SK-N-MC (cell line): Measurements from ENCODE around the gene UBA6.

Source experiments
- DNase-seq: peaks from one replicate; pipeline ENCODE4 v3.0.0-alpha.2; 2011; ENCODE audit warnings: low read depth, low spot score
- H3K27ac ChIP-seq: fragments of 200-600 bp; sonication (generic); 2 replicates; pipeline ENCODE4 v1.5.1; 2016; ENCODE audit warnings: mixed run types
- H3K36me3 ChIP-seq: fragments of 200-600 bp; sonication (generic); 2 replicates; pipeline ENCODE4 v1.6.1; 2017; ENCODE audit warnings: antibody characterized with exemption, low read length, mixed read lengths; ENCODE audit not compliant: insufficient read depth
- H3K4me3 ChIP-seq: fragments of 200-600 bp; sonication (generic); 2 replicates; pipeline ENCODE4 v1.5.1; 2016
- H3K9ac ChIP-seq: fragments of 200-600 bp; sonication (generic); 2 replicates; pipeline ENCODE4 v1.8.0; 2017; ENCODE audit warnings: mixed run types, mixed read lengths; ENCODE audit not compliant: insufficient read length
- H3K9me3 ChIP-seq: fragments of 200-600 bp; sonication (generic); 2 replicates; pipeline ENCODE4 v1.6.1; 2017; ENCODE audit warnings: low read depth, mild to moderate bottlenecking, antibody characterized with exemption, low read length, moderate library complexity, mixed read lengths
- EZH2 ChIP-seq: fragments of 200-600 bp; sonication (generic); IDR thresholded peaks from one replicate; pipeline ENCODE4 v1.6.1; 2017; ENCODE audit warnings: antibody characterized with exemption
- FOXP2 ChIP-seq: optimal IDR thresholded peaks from 2 replicates; pipeline ENCODE3; 2011; ENCODE audit warnings: mild to moderate bottlenecking, moderate library complexity; ENCODE audit not compliant: insufficient read depth; ENCODE audit errors: extremely low read length, control extremely low read depth
- POLR2AphosphoS5 ChIP-seq: IDR thresholded peaks from 2 replicates; pipeline ENCODE4 v1.6.1; 2012; ENCODE audit warnings: mild to moderate bottlenecking, low read depth, low read length, borderline replicate concordance

UBA6 gene

GRCh38 chr4:67616478-67616877 lies 84.5 kb downstream of the UBA6 start:
- H3K9ac ChIP-seq = no peak overlapping the region
- no peak for TF ChIP-seq EZH2
- H3K4me3 ChIP-seq = no peak overlapping the region
- no peaks in the 10 kb centered on the region for H3K9me3 ChIP-seq
- H3K27ac ChIP-seq = no peak overlapping the region
- no peak for DNase-seq
- peaks cover 45% of the 10 kb centered on the region for H3K36me3 ChIP-seq

- no peak for TF ChIP-seq EZH2
- TF ChIP-seq FOXP2 = no peak
- TF ChIP-seq POLR2AphosphoS5 = no peak
- Histone ChIP-seq H3K4me3 (no peak overlapping the region), H3K9ac (no peak overlapping the region), H3K36me3 (peaks cover 36% of the 10 kb centered on the region), H3K9me3 (peaks cover 5% of the 10 kb centered on the region; the same call in 1 of the 2 replicates), H3K27ac (no peak overlapping the region)
- DNase-seq = no peak
These were observed 85.8 kb downstream of the UBA6 start for GRCh38 chr4:67615119-67615518.

- no peak overlapping the region for H3K27ac ChIP-seq
- H3K4me3 ChIP-seq = no peak overlapping the region
These were observed 86.8 kb downstream of the UBA6 start for GRCh38 chr4:67614186-67614585.

GRCh38 chr4:67608027-67608426 lies 92.9 kb downstream of the UBA6 start:
- Histone ChIP-seq H3K9ac (no peak overlapping the region), H3K4me3 (no peak overlapping the region), H3K9me3 (peaks cover 5% of the 10 kb centered on the region; the same call in 1 of the 2 replicates), H3K27ac (no peak overlapping the region), H3K36me3 (peaks cover 4% of the 10 kb centered on the region; the same call in 1 of the 2 replicates)
- TF ChIP-seq POLR2AphosphoS5 = no peak
- TF ChIP-seq FOXP2 = no peak
- no peak for TF ChIP-seq EZH2
- DNase-seq = no peak

More at GRCh38 chr4:67614186-67614585, 86.8 kb downstream of the UBA6 start:
- no peak for DNase-seq
- Histone ChIP-seq H3K9me3 (peaks cover 5% of the 10 kb centered on the region; the same call in 1 of the 2 replicates), H3K36me3 (peaks cover 28% of the 10 kb centered on the region), H3K9ac (no peak overlapping the region)
- TF ChIP-seq POLR2AphosphoS5 (no peak), FOXP2 (no peak), EZH2 (no peak)

GRCh38 chr4:67604749-67605148 lies 96.2 kb downstream of the UBA6 start:
- no peak overlapping the region for H3K9ac ChIP-seq
- H3K27ac ChIP-seq = no peak overlapping the region
- H3K9me3 ChIP-seq = no peaks in the 10 kb centered on the region
- no peak for DNase-seq
- no peak overlapping the region for H3K4me3 ChIP-seq
- H3K36me3 ChIP-seq = no peaks in the 10 kb centered on the region; the same call in 1 of the 2 replicates
- TF ChIP-seq FOXP2 (no peak), POLR2AphosphoS5 (no peak), EZH2 (no peak)

- no peak for DNase-seq
- H3K9me3 ChIP-seq = no peaks in the 10 kb centered on the region
- TF ChIP-seq POLR2AphosphoS5 (no peak), EZH2 (no peak), FOXP2 (no peak)
- H3K9ac ChIP-seq = no peak overlapping the region
- H3K4me3 ChIP-seq = no peak overlapping the region
- H3K36me3 ChIP-seq = no peaks in the 10 kb centered on the region
- no peak overlapping the region for H3K27ac ChIP-seq
These were observed 97.0 kb downstream of the UBA6 start for GRCh38 chr4:67604029-67604381.

- Histone ChIP-seq H3K27ac (no peak overlapping the region), H3K9ac (no peak overlapping the region), H3K4me3 (no peak overlapping the region), H3K36me3 (no peaks in the 10 kb centered on the region), H3K9me3 (no peaks in the 10 kb centered on the region)
- TF ChIP-seq FOXP2 (no peak), EZH2 (no peak), POLR2AphosphoS5 (no peak)
- no peak for DNase-seq
These were observed 97.5 kb downstream of the UBA6 start for GRCh38 chr4:67603310-67604028.

GRCh38 chr4:67593741-67594175 lies 107.2 kb downstream of the UBA6 start:
- TF ChIP-seq EZH2 (no peak), FOXP2 (no peak), POLR2AphosphoS5 (no peak)
- no peak overlapping the region for H3K4me3 ChIP-seq
- H3K9ac ChIP-seq = no peak overlapping the region
- no peak overlapping the region for H3K27ac ChIP-seq
- DNase-seq = no peak
- H3K9me3 ChIP-seq = no peaks in the 10 kb centered on the region
- H3K36me3 ChIP-seq = no peaks in the 10 kb centered on the region

GRCh38 chr4:67587156-67587555 lies 113.8 kb downstream of the UBA6 start:
- Histone ChIP-seq H3K9me3 (no peaks in the 10 kb centered on the region), H3K36me3 (no peaks in the 10 kb centered on the region), H3K9ac (no peak overlapping the region), H3K4me3 (no peak overlapping the region), H3K27ac (no peak overlapping the region)
- TF ChIP-seq EZH2 = no peak
- TF ChIP-seq POLR2AphosphoS5 = no peak
- TF ChIP-seq FOXP2 = no peak
- DNase-seq = no peak
